ENCODE measurements around the gene CAND1. TPM values are rescaled to one million over a fixed set of nuclear protein-coding genes. Genes with fewer than 3 reads are reported as not detected.

Gene CAND1
- total and polyA plus RNA-seq, 4 donors: 25.4 to 66.1 (median 45.7) TPM

DNA sequence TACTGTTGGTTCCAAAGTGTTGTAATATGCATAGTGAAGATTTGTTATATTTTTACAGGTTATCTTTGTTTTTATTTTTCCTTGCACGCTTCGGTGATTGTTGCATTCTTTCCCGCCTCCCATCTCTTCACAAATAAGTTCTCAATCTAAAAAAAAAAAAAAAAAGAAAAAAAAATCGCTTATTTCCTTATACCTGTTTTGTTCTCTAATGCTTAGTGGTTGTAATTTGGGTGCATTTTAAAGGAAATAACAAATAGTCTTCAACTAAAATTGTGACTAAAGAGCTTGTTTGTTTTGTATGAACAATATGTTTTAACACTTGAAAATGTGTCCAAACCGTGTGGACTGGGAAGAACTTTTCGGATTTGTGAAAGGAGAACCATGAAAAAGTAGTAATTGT is 1.5 kb downstream of the CAND1 start:
- TF ChIP-seq FOXA1 (IDR thresholded peaks at IDR 0.05) (no peak), ZBTB33 (IDR thresholded peaks at IDR 0.05) (no peak), JUND (IDR thresholded peaks at IDR 0.05) (no peak), FOXA2 (IDR thresholded peaks at IDR 0.05) (no peak), SP1 (IDR thresholded peaks at IDR 0.05) (no peak), GABPA (IDR thresholded peaks at IDR 0.05 in 1 of 2, conservative IDR thresholded peaks at IDR 0.05 in 1 of 2) (no peak), CTCF (IDR thresholded peaks at IDR 0.05; ENCODE audit: low read depth, low read length, missing input control) (no peak), RXRA (IDR thresholded peaks at IDR 0.05) (no peak), EGR1 (IDR thresholded peaks at IDR 0.05; ENCODE audit: low read depth in 2 of 2) (no peak), HNF4G (IDR thresholded peaks at IDR 0.05) (no peak), RAD21 (IDR thresholded peaks at IDR 0.05) (no peak)
- TF ChIP-seq, protein P1, sequence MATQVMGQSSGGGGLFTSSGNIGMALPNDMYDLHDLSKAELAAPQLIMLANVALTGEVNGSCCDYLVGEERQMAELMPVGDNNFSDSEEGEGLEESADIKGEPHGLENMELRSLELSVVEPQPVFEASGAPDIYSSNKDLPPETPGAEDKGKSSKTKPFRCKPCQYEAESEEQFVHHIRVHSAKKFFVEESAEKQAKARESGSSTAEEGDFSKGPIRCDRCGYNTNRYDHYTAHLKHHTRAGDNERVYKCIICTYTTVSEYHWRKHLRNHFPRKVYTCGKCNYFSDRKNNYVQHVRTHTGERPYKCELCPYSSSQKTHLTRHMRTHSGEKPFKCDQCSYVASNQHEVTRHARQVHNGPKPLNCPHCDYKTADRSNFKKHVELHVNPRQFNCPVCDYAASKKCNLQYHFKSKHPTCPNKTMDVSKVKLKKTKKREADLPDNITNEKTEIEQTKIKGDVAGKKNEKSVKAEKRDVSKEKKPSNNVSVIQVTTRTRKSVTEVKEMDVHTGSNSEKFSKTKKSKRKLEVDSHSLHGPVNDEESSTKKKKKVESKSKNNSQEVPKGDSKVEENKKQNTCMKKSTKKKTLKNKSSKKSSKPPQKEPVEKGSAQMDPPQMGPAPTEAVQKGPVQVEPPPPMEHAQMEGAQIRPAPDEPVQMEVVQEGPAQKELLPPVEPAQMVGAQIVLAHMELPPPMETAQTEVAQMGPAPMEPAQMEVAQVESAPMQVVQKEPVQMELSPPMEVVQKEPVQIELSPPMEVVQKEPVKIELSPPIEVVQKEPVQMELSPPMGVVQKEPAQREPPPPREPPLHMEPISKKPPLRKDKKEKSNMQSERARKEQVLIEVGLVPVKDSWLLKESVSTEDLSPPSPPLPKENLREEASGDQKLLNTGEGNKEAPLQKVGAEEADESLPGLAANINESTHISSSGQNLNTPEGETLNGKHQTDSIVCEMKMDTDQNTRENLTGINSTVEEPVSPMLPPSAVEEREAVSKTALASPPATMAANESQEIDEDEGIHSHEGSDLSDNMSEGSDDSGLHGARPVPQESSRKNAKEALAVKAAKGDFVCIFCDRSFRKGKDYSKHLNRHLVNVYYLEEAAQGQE (IDR thresholded peaks at IDR 0.05): no peak
- TF ChIP-seq, protein P2, sequence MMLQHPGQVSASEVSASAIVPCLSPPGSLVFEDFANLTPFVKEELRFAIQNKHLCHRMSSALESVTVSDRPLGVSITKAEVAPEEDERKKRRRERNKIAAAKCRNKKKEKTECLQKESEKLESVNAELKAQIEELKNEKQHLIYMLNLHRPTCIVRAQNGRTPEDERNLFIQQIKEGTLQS (IDR thresholded peaks at IDR 0.05): no peak
- 4% methylated on average over 6 of the region's 6 CpGs for WGBS
- Histone ChIP-seq H3K4me1 (ENCODE audit: control insufficient read depth in 4 of 4, insufficient read depth in 4 of 4, low read length in 3 of 4) (peaks cover 3 to 42% (median 25%) of the 10 kb centered on the region in 4 donors), H3K36me3 (ENCODE audit: control insufficient read depth in 4 of 4, insufficient read depth in 3 of 4, low read depth in 1 of 4, low read length in 3 of 4) (no peaks in the 10 kb centered on the region), H3K9ac (ENCODE audit: low read depth in 1 of 2, low read length in 2 of 2) (peak overlapping the region; percentile 85 to 91), H3K27ac (ENCODE audit: low read depth in 1 of 2, low read length in 2 of 2) (peak overlapping the region; percentile 99 to 100), H3K4me3 (ENCODE audit: low read depth in 1 of 3, low read length in 3 of 3) (peak overlapping the region; percentile 61 to 94 (median 72)), H3K27me3 (ENCODE audit: control insufficient read depth in 4 of 4, insufficient read depth in 4 of 4, low read length in 3 of 4) (no peaks in the 10 kb centered on the region), H3K9me3 (ENCODE audit: control insufficient read depth in 4 of 4, low read length in 3 of 4) (peaks cover 2 to 5% (median 4%) of the 10 kb centered on the region in 4 donors)
- no peak for DNase-seq (ENCODE audit: low spot score)

DNA sequence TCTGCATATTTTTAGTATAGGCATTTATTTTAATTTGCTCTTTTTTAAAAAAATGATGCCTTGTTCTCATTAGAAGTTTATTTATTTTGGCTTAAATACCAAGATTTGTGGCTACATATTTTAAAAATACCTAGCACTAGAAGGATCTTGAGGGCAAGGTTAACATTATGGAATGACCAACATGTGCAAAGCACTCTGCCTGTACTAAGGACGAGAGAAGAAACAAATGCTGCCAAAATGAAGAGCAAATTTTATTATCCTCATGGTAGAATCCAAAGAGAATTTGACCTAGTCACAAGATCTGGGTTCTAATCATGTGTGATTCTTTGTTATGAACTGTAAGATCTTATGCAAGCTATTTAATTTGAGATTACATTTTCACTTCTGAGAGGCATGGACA is 2.8 kb downstream of the CAND1 start:
- Histone ChIP-seq H3K9me3 (ENCODE audit: control insufficient read depth in 4 of 4, low read length in 3 of 4) (no peaks in the 10 kb centered on the region), H3K36me3 (ENCODE audit: control insufficient read depth in 4 of 4, insufficient read depth in 3 of 4, low read depth in 1 of 4, low read length in 3 of 4) (no peaks in the 10 kb centered on the region), H3K4me3 (ENCODE audit: low read depth in 1 of 3, low read length in 3 of 3) (no peak overlapping the region), H3K27ac (ENCODE audit: low read depth in 1 of 2, low read length in 2 of 2) (no peak overlapping the region), H3K27me3 (ENCODE audit: control insufficient read depth in 4 of 4, insufficient read depth in 4 of 4, low read length in 3 of 4) (no peaks in the 10 kb centered on the region), H3K4me1 (ENCODE audit: control insufficient read depth in 4 of 4, insufficient read depth in 4 of 4, low read length in 3 of 4) (peaks cover 8 to 43% (median 25%) of the 10 kb centered on the region in 4 donors), H3K9ac (ENCODE audit: low read depth in 1 of 2, low read length in 2 of 2) (no peak overlapping the region)
- TF ChIP-seq MAX (IDR thresholded peaks at IDR 0.05): no peak
- TF ChIP-seq TAF1 (conservative IDR thresholded peaks at IDR 0.05): no peak
- WGBS: 38% methylated on average over 1 of the region's 1 CpG
- no peak for DNase-seq (ENCODE audit: low spot score)
